Measurements from ENCODE around the gene RSRC1.

RSRC1 gene

GRCh38 chr3:158418035-158418434, 308.1 kb downstream of the RSRC1 start:
- DNase-seq, result no peak

GRCh38 chr3:158419820-158420653, 310.1 kb downstream of the RSRC1 start:
- DNase-seq, result no peak

GRCh38 chr3:158420654-158421396, 310.9 kb downstream of the RSRC1 start:
- DNase-seq, result peak; percentile 76

GRCh38 chr3:158430448-158430847, 320.6 kb downstream of the RSRC1 start:
- DNase-seq, result peak; percentile 5

- DNase-seq, result peak; percentile 29
Measured at GRCh38 chr3:158430968-158431367, 321.1 kb downstream of the RSRC1 start.

GRCh38 chr3:158431829-158432228, 321.9 kb downstream of the RSRC1 start:
- DNase-seq, result no peak

GRCh38 chr3:158434412-158435038, 324.6 kb downstream of the RSRC1 start:
- DNase-seq, result peak; percentile 26

- DNase-seq, result no peak
Measured at GRCh38 chr3:158443632-158444031, 333.7 kb downstream of the RSRC1 start.

GRCh38 chr3:158447408-158447807, 337.5 kb downstream of the RSRC1 start:
- no peak for DNase-seq

GRCh38 chr3:158451405-158452055, 341.6 kb downstream of the RSRC1 start:
- no peak for DNase-seq

- DNase-seq, result no peak
Measured at GRCh38 chr3:158452334-158452733, 342.4 kb downstream of the RSRC1 start.

GRCh38 chr3:158453004-158453403, 343.1 kb downstream of the RSRC1 start:
- no peak for DNase-seq

- DNase-seq, result no peak
Measured at GRCh38 chr3:158453865-158454264, 344.0 kb downstream of the RSRC1 start.

GRCh38 chr3:158455406-158455805, 345.5 kb downstream of the RSRC1 start:
- no peak for DNase-seq

- DNase-seq, result no peak
Measured at GRCh38 chr3:158456114-158456513, 346.2 kb downstream of the RSRC1 start.

GRCh38 chr3:158458464-158458863, 348.6 kb downstream of the RSRC1 start:
- no peak for DNase-seq

- no peak for DNase-seq
Measured at GRCh38 chr3:158460926-158461325, 351.0 kb downstream of the RSRC1 start.

- no peak for DNase-seq
Measured at GRCh38 chr3:158463556-158463955, 353.7 kb downstream of the RSRC1 start.

GRCh38 chr3:158465074-158465473, 355.2 kb downstream of the RSRC1 start:
- no peak for DNase-seq

- peak; percentile 63 for DNase-seq
Measured at GRCh38 chr3:158470944-158471638, 361.2 kb downstream of the RSRC1 start.

GRCh38 chr3:158471639-158472294, 361.9 kb downstream of the RSRC1 start:
- peak; percentile 72 for DNase-seq

GRCh38 chr3:158479051-158479450, 369.2 kb downstream of the RSRC1 start:
- no peak for DNase-seq
